Activated CD8-positive, alpha-beta memory T cell treated with anti-CD3 and anti-CD28 coated beads for 24 hours (primary cell): Measurements from ENCODE around the gene IST1.

Experiments used
- DNase-seq: peaks from one replicate; pipeline ENCODE4 v3.0.0-alpha.2; 2020

Gene IST1

GRCh38 chr16:71966932-71967331 lies 71.6 kb downstream of the IST1 start:
- no peak for DNase-seq

- no peak for DNase-seq
Measured at GRCh38 chr16:71969353-71969752, 74.0 kb downstream of the IST1 start.

GRCh38 chr16:71971571-71971970 lies 76.2 kb downstream of the IST1 start:
- DNase-seq, result no peak

- DNase-seq, result no peak
Measured at GRCh38 chr16:71972356-71972755, 77.0 kb downstream of the IST1 start.

GRCh38 chr16:71973001-71973400 lies 77.7 kb downstream of the IST1 start:
- no peak for DNase-seq

GRCh38 chr16:71974068-71974818 lies 78.9 kb downstream of the IST1 start:
- DNase-seq, result no peak
